Mucosa of rectum (tissue), 2 donors: ENCODE data around the gene DDI1.
"Not testable (repeated sequence)": the region's sequence is repeated elsewhere in the genome, so short reads cannot be mapped to it uniquely, and the experiment has no call there.

Experiments
- H3K27ac ChIP-seq, 2 donors: one replicate each; pipeline ENCODE4 v1.7.0; 2013; ENCODE audit warnings: inconsistent platforms in 2 of 2, low read depth in 2 of 2, low read length in 2 of 2
- H3K27me3 ChIP-seq, 2 donors: one replicate each; pipeline ENCODE4 v1.7.0; 2013; ENCODE audit warnings: low read length in 2 of 2; ENCODE audit not compliant: control insufficient read depth in 2 of 2, insufficient read depth in 2 of 2
- H3K36me3 ChIP-seq, 2 donors: one replicate each; pipeline ENCODE4 v1.7.0; 2013; ENCODE audit warnings: low read length in 2 of 2; ENCODE audit not compliant: control insufficient read depth in 2 of 2, insufficient read depth in 2 of 2
- H3K4me1 ChIP-seq, 2 donors: one replicate each; pipeline ENCODE4 v1.7.0; 2013; ENCODE audit warnings: low read length in 2 of 2, mild to moderate bottlenecking in 1 of 2; ENCODE audit not compliant: control insufficient read depth in 2 of 2, insufficient read depth in 2 of 2
- H3K4me3 ChIP-seq, 2 donors: one replicate each; pipeline ENCODE4 v1.7.0; 2013; ENCODE audit warnings: low read length in 2 of 2
- H3K9ac ChIP-seq, 2 donors: one replicate each; pipeline ENCODE4 v1.7.0; 2013; ENCODE audit warnings: low read length in 2 of 2, low read depth in 1 of 2, mild to moderate bottlenecking in 1 of 2
- H3K9me3 ChIP-seq, 2 donors: one replicate each; pipeline ENCODE4 v1.7.0; 2013; ENCODE audit warnings: low read length in 2 of 2; ENCODE audit not compliant: control insufficient read depth in 2 of 2
- donor health status: healthy.
- donor health status: Normal muscosa, but diverticular disease.

The DDI1 gene

GRCh38 chr11:104036995-104037394 is 555 bp downstream of the DDI1 start:
- Histone ChIP-seq H3K27ac (no peak overlapping the region), H3K9me3 (no peaks in the 10 kb centered on the region), H3K4me1 (no peaks in the 10 kb centered on the region), H3K9ac (no peak overlapping the region), H3K27me3 (no peaks in the 10 kb centered on the region), H3K36me3 (no peaks in the 10 kb centered on the region), H3K4me3 (no peak overlapping the region)

- no peak overlapping the region for H3K27ac ChIP-seq
- no peaks in the 10 kb centered on the region for H3K36me3 ChIP-seq
- H3K27me3 ChIP-seq: no peaks in the 10 kb centered on the region
- H3K4me1 ChIP-seq: no peaks in the 10 kb centered on the region
- H3K4me3 ChIP-seq: no peak overlapping the region
- no peaks in the 10 kb centered on the region for H3K9me3 ChIP-seq
- no peak overlapping the region for H3K9ac ChIP-seq
These were observed 5.4 kb downstream of the DDI1 start for GRCh38 chr11:104041792-104042191.

DNA sequence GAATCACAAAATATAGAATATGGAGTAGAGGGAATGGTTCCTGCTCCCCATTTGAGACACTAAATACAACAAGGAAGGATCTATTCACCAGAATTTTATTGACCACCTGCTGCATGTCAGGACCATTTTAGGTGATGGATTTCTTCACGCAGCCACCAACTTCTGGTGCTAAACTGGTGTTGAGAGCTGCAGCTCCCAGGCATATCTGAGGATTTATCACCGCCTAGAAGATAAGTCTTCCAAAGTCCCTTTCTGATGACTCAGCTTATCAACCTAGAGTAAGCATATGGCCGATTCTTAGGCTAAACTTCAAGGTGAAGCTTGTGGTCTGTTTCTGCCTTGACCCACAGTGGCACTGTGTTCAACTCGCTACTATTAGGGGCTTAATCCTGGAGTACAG is 6.7 kb downstream of the DDI1 start:
- Histone ChIP-seq H3K27ac (no peak overlapping the region), H3K9me3 (no peaks in the 10 kb centered on the region), H3K4me3 (no peak overlapping the region), H3K9ac (no peak overlapping the region), H3K36me3 (no peaks in the 10 kb centered on the region), H3K4me1 (no peaks in the 10 kb centered on the region), H3K27me3 (no peaks in the 10 kb centered on the region)

GRCh38 chr11:104043678-104044239 is 7.3 kb downstream of the DDI1 start:
- Histone ChIP-seq H3K27ac (no peak overlapping the region), H3K27me3 (no peaks in the 10 kb centered on the region)

DNA sequence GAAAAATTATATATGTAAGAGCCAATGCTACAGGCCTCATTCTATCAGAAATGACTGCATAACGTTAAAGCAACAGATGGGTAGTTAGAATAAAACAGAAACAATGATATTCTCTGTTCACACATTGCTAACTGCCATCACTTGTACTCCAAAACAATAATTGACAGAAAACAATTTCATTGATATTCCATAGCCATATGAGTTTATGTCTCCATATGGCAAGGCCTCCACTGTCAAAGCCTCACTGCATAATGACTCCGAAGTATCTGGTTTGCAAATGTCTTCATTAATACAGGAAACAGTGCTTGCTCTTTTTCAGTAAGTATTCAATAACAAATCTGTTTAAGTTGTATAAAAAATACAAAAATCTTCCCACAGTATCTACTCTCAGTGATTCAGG is 9.9 kb downstream of the DDI1 start:
- no peaks in the 10 kb centered on the region for H3K4me1 ChIP-seq
- H3K4me3 ChIP-seq: no peak overlapping the region
- no peaks in the 10 kb centered on the region for H3K27me3 ChIP-seq
- no peak overlapping the region for H3K27ac ChIP-seq
- no peak overlapping the region for H3K9ac ChIP-seq
- no peaks in the 10 kb centered on the region for H3K9me3 ChIP-seq
- H3K36me3 ChIP-seq: no peaks in the 10 kb centered on the region

More at GRCh38 chr11:104043678-104044239, 7.3 kb downstream of the DDI1 start:
- H3K4me3 ChIP-seq: no peak overlapping the region
- no peak overlapping the region for H3K9ac ChIP-seq
- no peaks in the 10 kb centered on the region for H3K36me3 ChIP-seq
- H3K9me3 ChIP-seq: no peaks in the 10 kb centered on the region
- no peaks in the 10 kb centered on the region for H3K4me1 ChIP-seq

DNA sequence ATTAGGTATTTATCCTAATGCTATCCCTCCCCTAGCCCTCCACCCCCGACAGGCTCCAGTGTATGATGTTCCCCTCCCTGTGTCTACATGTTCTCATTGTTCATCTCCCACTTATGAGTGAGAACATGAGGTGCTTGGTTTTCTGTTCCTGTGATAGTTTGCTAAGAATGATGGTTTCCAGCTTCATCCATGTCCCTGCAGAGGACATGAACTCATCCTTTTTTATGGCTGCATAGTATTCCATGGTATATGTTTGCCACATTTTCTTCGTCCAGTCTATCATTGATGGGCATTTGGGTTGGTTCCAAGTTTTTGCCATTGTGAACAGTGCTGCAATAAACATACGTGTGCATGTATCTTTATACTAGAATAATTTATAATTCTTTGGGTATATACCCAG is 10.4 kb downstream of the DDI1 start:
- not testable (repeated sequence) for H3K27ac ChIP-seq, H3K4me1 ChIP-seq, H3K9ac ChIP-seq, H3K4me3 ChIP-seq, H3K9me3 ChIP-seq, H3K36me3 ChIP-seq, H3K27me3 ChIP-seq

DNA sequence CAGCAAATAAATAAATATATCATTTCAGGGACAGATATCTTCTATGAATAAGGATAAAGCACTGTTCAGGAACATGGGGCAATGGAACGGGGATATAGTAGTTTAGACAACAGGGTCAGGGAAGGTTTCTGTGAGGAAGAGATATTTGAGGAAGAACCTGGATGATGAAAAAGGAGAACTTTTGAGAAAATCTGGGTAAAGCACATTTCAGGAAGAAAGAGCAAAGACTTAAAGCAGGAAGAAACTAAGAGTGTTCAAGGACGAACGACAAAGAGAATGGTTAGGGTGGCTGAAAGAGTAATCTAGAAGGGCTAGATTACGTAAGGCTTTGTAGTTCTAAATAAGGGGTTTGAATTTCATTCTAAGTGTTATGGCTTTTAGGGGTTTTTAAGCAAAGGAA is 12.7 kb downstream of the DDI1 start:
- Histone ChIP-seq H3K4me1 (no peaks in the 10 kb centered on the region), H3K27ac (no peak overlapping the region), H3K36me3 (no peaks in the 10 kb centered on the region), H3K9me3 (no peaks in the 10 kb centered on the region), H3K27me3 (no peaks in the 10 kb centered on the region), H3K4me3 (no peak overlapping the region), H3K9ac (no peak overlapping the region)

DNA sequence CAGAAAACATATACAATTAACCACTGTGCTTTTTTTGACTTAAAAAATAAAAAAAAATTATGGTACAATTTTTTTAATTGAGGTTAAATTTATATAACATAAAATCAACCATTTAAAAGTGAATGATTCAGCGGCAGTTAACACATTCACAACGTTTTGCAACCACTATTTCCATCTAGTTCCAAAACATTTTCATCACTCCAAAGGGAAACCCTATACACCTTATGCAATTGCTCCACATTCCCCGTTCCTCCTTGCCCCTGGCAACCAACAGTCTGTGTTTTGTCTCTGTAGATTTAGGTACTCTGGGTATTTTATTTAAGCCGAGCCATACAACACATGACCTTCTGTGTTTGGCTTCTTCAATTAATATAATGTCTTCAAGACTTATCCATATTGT is 15.3 kb downstream of the DDI1 start:
- no peaks in the 10 kb centered on the region for H3K9me3 ChIP-seq
- H3K36me3 ChIP-seq: no peaks in the 10 kb centered on the region
- H3K9ac ChIP-seq: no peak overlapping the region
- H3K27ac ChIP-seq: no peak overlapping the region
- H3K27me3 ChIP-seq: no peaks in the 10 kb centered on the region
- H3K4me1 ChIP-seq: no peaks in the 10 kb centered on the region
- no peak overlapping the region for H3K4me3 ChIP-seq

- Histone ChIP-seq H3K4me3 (no peak overlapping the region), H3K27me3 (no peaks in the 10 kb centered on the region), H3K4me1 (no peaks in the 10 kb centered on the region), H3K9me3 (no peaks in the 10 kb centered on the region), H3K36me3 (no peaks in the 10 kb centered on the region), H3K9ac (no peak overlapping the region), H3K27ac (no peak overlapping the region)
These were observed 17.5 kb downstream of the DDI1 start for GRCh38 chr11:104053743-104054478.

DNA sequence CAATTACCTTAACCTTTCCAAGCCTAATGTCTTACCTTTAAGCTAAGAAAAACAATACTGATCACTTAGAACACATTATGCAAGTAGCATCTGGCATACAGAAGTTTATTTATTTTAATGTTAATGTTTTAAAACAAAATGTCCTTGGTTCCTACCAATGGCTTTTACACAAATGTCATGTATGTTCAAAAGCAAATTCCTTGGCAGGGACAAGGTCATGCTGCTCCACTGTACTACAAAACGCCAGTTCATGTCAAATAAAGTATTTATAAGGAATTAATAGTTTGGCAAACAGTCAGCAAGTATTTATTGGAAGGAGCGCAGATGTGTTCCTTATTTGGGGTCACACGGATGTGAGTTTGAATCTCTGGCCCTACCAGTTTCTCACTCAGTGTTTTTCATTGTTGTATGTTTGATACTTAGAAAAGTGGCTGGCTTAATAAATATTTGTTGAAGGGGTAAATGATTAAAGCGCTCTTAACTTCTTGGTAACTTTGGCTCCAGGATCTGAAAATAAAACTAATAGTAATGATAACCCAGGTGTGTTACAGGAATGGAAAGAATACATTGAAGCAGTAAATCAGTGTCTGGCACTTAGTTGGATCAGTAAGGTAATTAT is 18.6 kb downstream of the DDI1 start:
- no peaks in the 10 kb centered on the region for H3K9me3 ChIP-seq
- no peaks in the 10 kb centered on the region for H3K27me3 ChIP-seq
- H3K9ac ChIP-seq: no peak overlapping the region
- H3K36me3 ChIP-seq: no peaks in the 10 kb centered on the region
- no peak overlapping the region for H3K27ac ChIP-seq
- no peak overlapping the region for H3K4me3 ChIP-seq
- no peaks in the 10 kb centered on the region for H3K4me1 ChIP-seq
